DLD1 (cell line): ENCODE results near the gene LMO3.
"Not testable (repeated sequence)": the region's sequence is repeated elsewhere in the genome, so short reads cannot be mapped to it uniquely, and the experiment has no call there.

Experiments
- in situ Hi-C: cut with HindIII; loops from 2 replicates; pipeline ENCODE4 v1.10.0; 2017; ENCODE audit warnings: low sequenced_read_pairs

Gene LMO3

DNA sequence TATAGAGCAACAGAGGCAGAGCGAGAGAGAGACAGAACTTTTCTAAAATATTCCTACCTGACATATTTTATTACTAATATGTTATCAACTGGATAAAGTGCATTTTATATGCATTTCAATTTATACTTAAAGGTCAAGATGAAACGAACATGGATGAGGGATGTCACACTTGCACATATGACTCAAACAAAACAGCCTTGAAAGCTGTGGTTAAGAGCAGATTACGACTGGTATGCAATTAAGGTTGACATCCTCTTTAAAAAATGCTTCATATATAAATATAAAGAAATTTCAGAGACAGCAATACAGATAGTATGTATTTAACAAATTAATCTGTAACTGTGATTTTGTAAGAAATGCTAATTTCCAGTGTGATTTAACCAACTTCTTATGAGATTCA is 52.5 kb downstream of the LMO3 start:
- in situ Hi-C loops = no loop called here

DNA sequence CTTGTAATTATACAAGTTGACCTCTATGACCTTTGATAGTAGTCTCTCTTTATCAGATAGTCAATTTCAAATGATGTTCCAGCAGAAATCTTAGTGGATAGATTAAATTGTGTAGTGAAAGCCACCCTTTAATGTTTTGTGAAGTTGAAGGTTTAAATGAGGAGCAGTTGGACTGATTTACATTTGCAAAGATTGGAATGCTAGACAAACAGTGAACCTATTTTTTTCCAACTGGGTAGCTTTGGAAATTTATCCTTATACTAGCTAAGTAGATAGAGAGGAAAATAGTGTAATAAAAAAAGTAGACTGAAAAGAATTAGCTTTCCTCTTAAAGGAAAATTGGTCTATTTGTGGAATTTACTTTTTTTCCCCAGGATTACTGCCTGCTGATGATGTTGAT is 53.7 kb downstream of the LMO3 start:
- in situ Hi-C loops = no loop called here

DNA sequence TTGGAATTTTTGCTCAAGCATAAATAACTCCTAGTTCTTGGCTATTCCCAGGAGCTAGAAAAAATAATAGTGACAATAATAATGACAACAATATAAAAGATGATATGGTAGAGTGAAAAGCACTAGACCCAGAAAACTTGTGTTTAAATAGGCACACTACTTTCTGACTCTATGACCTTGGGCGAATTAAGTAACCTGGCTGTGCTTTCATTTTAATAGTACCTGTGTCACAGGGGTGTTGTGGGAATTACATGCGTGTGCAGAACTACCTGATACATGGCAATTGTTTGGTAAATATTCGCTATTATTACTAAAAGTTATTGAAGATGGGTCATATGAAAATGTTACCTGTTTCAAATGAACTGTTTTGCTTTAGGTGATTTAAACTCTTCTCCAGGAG is 60.1 kb downstream of the LMO3 start:
- in situ Hi-C loops = no loop called here

GRCh38 chr12:16542586-16542985 is 63.4 kb downstream of the LMO3 start:
- in situ Hi-C loops = no loop called here

DNA sequence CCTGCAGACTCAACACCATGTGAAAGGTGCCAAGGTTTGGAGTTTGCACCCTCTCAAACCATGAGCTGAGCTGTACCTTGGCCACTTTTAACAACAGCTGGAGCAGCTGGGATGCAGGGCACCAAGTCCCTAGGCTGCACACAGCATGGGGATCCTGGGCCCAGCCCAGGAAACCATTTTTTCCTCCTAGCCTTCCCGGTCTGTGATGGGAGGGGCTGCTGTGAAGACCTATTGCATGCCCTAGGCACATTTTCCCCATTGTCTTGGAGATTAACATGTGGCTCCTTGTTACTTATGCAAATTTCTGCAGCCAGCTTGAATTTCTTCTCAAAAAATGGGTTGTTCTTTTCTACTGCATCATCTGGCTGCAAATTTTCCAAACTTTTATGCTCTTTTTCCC is 68.3 kb downstream of the LMO3 start:
- in situ Hi-C loops = not testable (repeated sequence)

DNA sequence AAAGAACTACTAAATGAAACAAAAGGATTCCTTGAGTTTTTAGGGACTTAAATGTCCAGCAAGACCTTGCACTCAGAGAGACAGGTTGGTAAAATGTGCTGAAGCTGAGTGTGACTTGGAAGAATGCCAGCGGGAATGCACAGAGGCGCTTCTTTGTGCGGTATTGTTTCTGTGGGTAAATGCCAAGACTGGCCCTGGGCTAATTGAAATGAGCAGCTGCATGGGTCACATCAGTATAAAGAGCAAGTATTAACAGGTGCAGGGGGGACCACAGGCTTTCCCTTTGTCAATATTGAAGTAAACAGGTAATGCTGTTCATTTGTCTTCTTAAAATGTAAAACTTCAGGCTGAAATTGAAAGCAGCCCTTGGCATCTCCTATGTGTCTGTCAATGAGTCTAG is 74.3 kb downstream of the LMO3 start:
- in situ Hi-C loops = no loop called here

DNA sequence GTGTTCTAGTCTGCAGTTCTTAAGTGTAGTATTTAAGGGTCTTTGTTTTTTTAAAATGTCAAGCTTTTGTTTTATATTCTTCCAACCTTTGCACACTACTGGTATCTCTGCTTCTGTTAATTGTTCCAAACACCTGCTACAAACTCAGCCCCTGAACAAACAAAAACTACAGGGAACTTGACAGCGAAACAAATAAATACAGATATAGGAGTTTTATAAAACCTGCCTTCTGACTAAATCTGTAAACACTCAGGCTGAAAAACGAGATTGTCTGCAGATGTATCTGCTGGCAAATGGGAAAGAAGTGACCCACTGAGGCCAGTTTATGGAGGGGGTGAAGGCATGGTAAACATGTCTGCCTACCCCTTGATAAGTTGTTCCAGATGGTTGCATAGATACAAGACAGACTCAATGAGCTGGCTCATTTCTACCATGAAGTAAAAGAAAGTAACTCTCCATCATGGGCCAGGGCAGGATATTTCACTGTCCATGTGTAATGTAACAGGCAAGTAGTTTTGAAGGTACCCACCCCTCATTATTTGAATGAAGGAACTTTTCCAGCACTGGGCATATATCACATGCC is 75.6 kb downstream of the LMO3 start:
- in situ Hi-C loops = no loop called here

- in situ Hi-C loops = no loop called here
Measured at GRCh38 chr12:16526693-16527092, 79.3 kb downstream of the LMO3 start.

DNA sequence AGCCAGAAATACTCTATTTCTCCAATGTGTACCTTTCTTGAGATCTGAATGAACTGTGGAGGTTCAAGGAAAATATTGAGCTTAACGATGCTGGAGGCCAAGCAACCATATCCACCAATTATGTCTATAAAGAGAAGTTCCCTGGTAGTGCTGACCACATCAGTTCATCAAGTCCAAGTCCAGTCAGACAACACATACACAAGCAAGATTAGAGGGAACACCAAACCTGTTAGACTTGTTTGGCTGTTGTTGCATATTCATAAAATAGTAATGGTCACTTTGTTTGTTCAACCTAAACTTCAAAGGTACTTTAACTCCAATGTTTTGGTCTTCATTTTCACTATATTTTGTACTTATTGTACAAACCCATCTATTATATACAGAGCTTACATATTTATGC is 81.6 kb downstream of the LMO3 start:
- in situ Hi-C loops = no loop called here

DNA sequence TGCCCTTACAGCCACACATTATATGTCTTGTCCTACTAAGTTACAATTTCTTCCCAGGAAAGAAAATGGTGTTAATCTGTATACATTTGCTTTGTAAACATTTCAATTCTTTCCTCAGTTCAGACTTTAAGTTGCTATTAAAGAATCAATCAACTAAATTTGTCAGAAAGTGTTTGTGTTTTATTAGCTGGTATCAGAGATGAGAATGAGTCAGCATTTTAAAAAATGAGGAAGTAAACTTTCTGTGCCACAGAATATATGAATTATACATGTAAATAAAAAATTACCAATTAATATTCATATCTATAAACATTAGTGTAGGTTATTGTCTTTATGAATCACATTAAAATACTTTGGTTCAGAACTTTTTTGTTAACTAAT is 82.0 kb downstream of the LMO3 start:
- in situ Hi-C loops = no loop called here

- in situ Hi-C loops = no loop called here
Measured at GRCh38 chr12:16523284-16523950, 82.5 kb downstream of the LMO3 start.

DNA sequence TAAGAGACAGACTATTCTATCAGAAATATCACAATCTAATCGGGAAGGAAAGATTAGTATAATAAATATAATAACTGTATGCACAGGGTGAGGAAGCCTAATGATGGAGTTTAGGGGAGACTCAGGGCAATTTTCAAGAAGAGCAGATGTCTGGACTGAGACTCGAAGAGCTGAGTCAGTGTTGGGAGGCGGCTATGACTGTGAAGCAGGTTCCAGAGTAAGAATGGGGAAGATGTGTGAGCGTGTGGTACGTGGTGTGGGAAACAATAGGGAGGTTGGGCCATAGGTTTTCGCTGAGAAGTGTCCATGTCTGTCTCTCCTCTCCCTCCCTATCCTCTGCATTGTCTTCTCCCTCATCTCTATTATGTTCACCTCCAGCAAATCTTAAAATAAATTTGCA is 85.6 kb downstream of the LMO3 start:
- in situ Hi-C loops = no loop called here

DNA sequence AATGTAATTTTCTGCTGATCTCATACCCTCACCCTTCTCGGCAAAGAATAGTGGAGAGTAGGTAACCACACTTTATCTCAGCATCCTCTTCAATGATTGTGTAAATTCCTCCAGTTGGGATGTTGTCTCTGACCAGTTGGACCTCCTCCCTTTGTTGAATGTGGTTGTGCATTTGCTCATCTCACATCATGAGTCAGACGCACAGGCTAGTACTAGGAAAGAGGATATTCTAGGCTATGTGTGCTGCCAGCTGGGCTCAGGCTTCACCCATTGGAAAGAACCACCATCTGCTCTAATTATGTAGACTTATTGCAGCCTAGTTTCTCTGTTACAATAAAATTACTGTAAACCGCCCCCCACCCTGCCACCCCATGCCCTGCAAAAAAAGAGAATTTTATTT is 90.3 kb downstream of the LMO3 start:
- in situ Hi-C loops = no loop called here

GRCh38 chr12:16513231-16513630 is 92.7 kb downstream of the LMO3 start:
- in situ Hi-C loops = no loop called here

DNA sequence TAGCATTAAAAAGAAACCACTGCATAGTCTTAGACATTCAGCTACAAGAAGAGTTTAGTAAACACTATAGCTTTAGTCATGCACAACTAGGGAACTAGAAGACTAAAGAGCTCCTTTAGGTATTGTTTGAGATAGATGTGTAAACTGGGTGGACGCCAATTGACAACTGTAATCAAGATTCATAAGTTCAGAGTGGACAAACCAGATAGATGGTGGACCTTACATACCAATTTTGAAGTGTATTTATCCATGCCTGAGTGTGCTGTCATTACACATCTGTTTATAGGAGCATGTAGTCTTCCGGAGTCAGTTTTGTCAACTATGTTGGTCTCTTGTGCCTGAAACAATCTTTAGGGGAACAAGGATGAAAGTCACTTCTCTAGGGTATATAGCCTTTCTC is 96.6 kb downstream of the LMO3 start:
- in situ Hi-C loops = no loop called here

GRCh38 chr12:16506394-16506793 is 99.6 kb downstream of the LMO3 start:
- in situ Hi-C loops = no loop called here

GRCh38 chr12:16504200-16504599 is 101.8 kb downstream of the LMO3 start:
- in situ Hi-C loops = no loop called here

DNA sequence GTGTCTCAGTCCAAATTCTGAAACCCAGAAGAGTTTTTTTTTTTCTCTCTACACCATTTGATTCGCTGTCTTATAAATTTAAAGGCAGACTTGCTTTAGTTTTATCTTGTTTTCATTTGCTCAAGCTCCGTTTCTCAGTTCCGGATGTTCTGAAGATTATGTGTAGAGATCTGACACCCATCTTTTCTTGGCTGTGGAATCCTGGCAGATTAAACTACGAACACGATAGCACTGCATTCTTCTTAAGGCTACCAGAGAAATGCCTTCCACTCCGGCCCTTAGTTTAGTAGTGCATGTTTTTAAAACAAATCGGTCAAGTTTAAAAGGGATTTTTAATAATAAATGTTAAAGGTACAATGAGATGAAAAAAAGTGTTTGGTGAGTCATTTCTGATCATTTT is 106.4 kb downstream of the LMO3 start:
- in situ Hi-C loops = no loop called here
